Bronchial epithelial cell (primary cell): ENCODE results near the gene IFIT2. TPM values are rescaled to one million over a fixed set of nuclear protein-coding genes. Genes with fewer than 3 reads are reported as not detected.
A peak's percentile ranks its signal among the peaks of the same experiment; 100 is the strongest.
"Not testable (repeated sequence)": the region's sequence is repeated elsewhere in the genome, so short reads cannot be mapped to it uniquely, and the experiment has no call there.

Experiments used
- DNase-seq: peaks from one replicate; pipeline ENCODE4 v3.0.0-alpha.2; 2010; ENCODE audit warnings: low read depth
- FAIRE-seq: peaks from 2 replicates; lab custom pipeline; 2011; peaks lifted over from hg19 to GRCh38; lab: Jason Lieb, UNC
- H3K27me3 ChIP-seq: 2 replicates; pipeline ENCODE4 v1.5.1; 2011; ENCODE audit warnings: low read length; ENCODE audit not compliant: control insufficient read depth, insufficient read depth
- H3K36me3 ChIP-seq: 2 replicates; pipeline ENCODE4 v1.5.1; 2011; ENCODE audit warnings: low read length; ENCODE audit not compliant: control insufficient read depth, insufficient read depth
- H3K4me3 ChIP-seq: 2 replicates; pipeline ENCODE4 v1.5.1; 2011; ENCODE audit warnings: mild to moderate bottlenecking, low read depth, low read length, control low read depth
- total RNA-seq: library from RNA; depleted of rRNA; stranded (reverse); fragments of >200 nt; gene quantifications from 2 replicates; pipeline ENCODE4 v1.2.1, GENCODE V29; 2014
- TF ChIP-seq, protein P1 (sequence below): IDR thresholded peaks from 2 replicates; pipeline ENCODE4 v1.5.1; 2011; ENCODE audit warnings: mild to moderate bottlenecking, moderate library complexity, low read length, control low read depth, inconsistent platforms; ENCODE audit not compliant: insufficient read depth, severe bottlenecking

The IFIT2 gene
- total RNA-seq, 1 donor from 2014 or later = 0.26 TPM

DNA sequence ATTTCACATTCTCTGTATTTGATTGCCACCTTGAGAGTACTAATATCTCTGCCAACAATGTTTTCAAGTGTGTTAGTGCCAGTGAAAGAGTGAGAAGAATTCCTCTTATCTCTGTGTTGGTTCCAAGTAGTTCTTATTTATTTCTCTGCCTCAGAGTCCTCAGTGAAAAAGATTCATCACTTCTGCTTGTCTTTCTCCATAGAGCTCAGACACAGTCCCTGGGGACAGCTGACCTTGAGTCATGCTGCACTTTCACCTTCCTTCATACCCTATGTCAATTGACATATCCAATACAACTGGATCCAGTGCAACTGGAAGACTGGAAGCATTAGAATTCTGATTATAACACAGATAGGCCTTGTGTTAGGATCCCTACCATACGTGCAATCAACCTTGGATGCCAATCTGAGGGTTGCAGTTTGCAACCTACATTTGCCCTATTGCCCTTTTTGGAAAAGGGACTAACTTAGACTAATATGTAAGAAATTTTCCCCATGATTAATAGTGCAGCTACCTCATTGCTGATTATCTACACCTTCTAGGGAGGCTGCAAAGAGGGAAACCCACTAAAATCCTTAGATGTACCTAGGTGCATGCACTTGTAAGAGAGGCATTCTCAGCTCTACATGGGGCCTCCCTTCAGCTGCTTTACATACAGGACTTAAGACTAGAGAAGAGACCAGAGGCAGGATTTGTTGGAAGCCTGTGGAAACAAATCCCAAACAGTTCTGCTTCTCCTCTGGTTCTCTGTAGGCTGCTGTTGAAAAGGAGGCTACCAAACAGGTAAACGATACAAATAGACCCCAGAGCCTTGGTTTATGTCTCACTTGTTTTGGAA, 8.4 kb downstream of the IFIT2 start:
- no peak overlapping the region for H3K4me3 ChIP-seq
- no peaks in the 10 kb centered on the region for H3K36me3 ChIP-seq
- DNase-seq (no peak), FAIRE-seq (no peak)
- H3K27me3 ChIP-seq = no peaks in the 10 kb centered on the region
- TF ChIP-seq, protein P1, sequence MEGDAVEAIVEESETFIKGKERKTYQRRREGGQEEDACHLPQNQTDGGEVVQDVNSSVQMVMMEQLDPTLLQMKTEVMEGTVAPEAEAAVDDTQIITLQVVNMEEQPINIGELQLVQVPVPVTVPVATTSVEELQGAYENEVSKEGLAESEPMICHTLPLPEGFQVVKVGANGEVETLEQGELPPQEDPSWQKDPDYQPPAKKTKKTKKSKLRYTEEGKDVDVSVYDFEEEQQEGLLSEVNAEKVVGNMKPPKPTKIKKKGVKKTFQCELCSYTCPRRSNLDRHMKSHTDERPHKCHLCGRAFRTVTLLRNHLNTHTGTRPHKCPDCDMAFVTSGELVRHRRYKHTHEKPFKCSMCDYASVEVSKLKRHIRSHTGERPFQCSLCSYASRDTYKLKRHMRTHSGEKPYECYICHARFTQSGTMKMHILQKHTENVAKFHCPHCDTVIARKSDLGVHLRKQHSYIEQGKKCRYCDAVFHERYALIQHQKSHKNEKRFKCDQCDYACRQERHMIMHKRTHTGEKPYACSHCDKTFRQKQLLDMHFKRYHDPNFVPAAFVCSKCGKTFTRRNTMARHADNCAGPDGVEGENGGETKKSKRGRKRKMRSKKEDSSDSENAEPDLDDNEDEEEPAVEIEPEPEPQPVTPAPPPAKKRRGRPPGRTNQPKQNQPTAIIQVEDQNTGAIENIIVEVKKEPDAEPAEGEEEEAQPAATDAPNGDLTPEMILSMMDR = no peak

DNA sequence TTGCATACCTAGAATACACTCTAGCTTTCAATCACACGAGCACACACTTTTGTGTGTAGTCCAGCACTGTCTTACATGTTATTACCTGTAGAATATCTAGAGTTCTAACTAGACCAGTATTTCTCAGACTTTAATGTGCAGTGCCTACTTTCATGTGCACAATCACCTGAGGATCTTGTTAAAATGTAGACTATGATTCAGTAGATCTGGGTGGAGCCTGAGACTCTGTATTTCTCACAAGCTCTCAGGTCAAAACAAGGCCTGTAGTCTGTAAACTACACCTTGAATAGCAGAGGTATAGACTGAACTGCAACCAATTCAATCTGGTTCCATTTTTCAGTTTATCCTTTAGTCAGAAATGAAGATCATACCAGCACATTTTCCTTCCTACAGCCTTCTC, 11.1 kb downstream of the IFIT2 start:
- FAIRE-seq = no peak
- Histone ChIP-seq H3K27me3 (no peaks in the 10 kb centered on the region), H3K36me3 (no peaks in the 10 kb centered on the region), H3K4me3 (no peak overlapping the region)
- TF ChIP-seq, protein P1 = no peak
- peak; percentile 7 for DNase-seq

DNA sequence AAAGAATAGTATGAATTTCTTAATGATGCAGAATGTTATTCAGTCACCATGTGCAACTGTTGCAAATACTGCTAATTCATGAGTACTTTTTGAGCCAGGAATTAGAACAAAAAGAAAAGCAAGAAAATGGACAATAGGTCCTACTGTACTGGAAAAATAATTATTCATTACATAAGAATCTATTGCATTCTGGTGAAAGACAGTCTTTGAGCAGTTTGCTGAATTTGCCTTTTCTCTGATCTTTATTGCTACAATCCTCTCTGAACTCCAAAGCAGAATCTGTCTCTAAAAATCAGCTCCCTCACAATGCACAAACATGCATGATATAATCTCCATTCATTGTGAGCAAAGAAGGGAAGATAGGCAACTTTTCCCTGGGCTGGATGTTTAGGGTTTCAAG, 12.8 kb downstream of the IFIT2 start:
- FAIRE-seq (no peak), DNase-seq (no peak)
- no peaks in the 10 kb centered on the region for H3K27me3 ChIP-seq
- TF ChIP-seq, protein P1 = no peak
- no peaks in the 10 kb centered on the region for H3K36me3 ChIP-seq
- no peak overlapping the region for H3K4me3 ChIP-seq

DNA sequence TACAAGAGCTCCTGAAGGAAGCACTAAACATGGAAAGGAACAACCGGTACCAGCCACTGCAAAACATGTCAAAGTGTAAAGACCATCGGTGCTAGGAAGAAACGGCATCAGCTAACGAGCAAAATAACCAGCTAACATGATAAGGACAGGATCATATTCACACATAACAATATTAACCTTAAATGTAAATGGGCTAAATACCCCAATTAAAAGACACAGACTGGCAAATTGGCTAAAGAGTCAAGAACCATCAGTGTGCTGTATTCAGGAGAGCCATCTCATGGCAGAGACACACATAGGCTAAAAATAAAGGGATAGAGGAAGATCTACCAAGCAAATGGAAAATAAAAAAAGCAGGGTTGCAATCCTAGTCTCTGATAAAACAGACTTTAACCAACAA, 16.2 kb downstream of the IFIT2 start:
- not testable (repeated sequence) for H3K27me3 ChIP-seq, H3K36me3 ChIP-seq, H3K4me3 ChIP-seq, FAIRE-seq, DNase-seq

DNA sequence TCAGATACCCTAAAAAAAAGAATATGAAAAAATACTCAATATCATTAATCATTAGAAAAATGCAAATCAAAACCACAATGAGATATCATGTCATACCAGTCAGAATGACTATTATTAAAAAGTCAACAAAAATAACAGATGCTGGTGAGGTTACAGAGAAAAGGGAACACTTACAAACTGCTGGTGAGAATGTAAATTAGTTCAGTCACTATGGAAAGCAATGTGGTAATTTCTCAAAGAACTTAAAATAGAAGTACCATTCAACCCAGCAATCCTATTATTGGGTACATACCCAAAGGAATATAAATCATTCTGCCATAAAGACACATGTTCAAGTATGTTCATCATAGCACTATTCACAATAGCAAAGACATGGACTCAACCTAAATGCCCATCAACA, 23.2 kb downstream of the IFIT2 start:
- not testable (repeated sequence) for H3K27me3 ChIP-seq, H3K36me3 ChIP-seq, DNase-seq, H3K4me3 ChIP-seq, FAIRE-seq

DNA sequence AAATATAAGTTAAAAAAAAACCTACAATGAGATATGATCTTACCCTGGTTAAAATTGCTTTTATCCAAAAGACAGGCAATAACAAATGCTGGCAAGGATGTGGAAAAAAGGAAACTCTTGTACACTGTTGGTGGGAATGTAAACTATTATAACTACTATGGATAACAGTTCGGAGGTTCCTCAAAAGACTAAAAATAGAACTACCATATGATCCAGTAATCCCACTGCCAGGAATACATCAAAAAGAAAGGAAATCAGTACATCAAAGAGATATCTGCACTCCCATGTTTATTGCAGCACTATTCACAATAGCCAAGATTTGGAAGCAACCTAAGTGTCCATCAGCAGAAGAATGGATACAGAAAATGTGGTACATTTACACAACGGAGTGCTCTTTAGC, 24.0 kb downstream of the IFIT2 start:
- not testable (repeated sequence) for FAIRE-seq, H3K27me3 ChIP-seq, H3K4me3 ChIP-seq, H3K36me3 ChIP-seq, DNase-seq

DNA sequence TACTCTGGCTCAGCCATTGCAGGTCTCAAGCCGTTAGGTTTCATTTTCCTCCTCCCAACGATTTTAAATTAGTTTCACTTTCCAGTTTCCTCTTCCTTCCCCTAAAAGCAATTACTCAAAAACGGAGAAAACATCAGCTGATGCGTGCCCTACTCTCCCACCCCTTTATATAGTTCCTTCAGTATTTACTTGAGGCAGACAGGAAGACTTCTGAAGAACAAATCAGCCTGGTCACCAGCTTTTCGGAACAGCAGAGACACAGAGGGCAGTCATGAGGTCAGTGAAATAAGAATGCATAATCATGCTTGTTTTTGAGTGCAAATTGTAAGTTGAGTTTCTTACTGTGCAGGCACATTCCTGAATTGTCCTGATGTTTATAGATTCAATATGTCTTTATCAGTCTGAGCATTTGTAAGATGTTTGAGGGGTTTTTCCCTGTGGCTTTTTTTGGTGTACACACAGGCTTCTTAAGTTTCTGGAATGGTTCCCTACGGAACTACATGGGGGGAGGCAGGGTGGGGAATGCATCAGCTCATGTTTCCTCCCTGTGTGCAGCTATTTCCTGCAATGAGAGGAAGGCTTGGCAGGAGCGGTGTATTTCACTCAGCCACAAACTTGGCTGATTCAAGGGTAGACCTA, 26.1 kb downstream of the IFIT2 start, which contains the start of gene IFIT3:
IFIT3 (plus strand) TSS at position 195 of the 639 bp plus-strand sequence; CDS start at position 272, 77 bp downstream.
- Histone ChIP-seq H3K36me3 (no peaks in the 10 kb centered on the region), H3K27me3 (no peaks in the 10 kb centered on the region), H3K4me3 (peak within 1 kb of the TSS; percentile 2)
- TF ChIP-seq, protein P1 = no peak
- DNase-seq (peak; percentile 67), FAIRE-seq (no peak)
